Activated CD8-positive, alpha-beta T cell treated with anti-CD3 and anti-CD28 coated beads for 36 hours (primary cell): ENCODE results near the gene NHLRC2. TPM values are rescaled to one million over a fixed set of nuclear protein-coding genes. Genes with fewer than 3 reads are reported as not detected.

ENCODE experiments used
- ATAC-seq: fragments of 200-7000 bp; cut with Tn5 transposase; one replicate; pipeline ENCODE4 v1.10.0; 2021; ENCODE audit warnings: mild to moderate bottlenecking, moderate library complexity
- CTCF ChIA-PET: fragments of 350-600 bp; sonication (Branson Sonifier 250); formaldehyde crosslinking; loops from one replicate; lab custom pipeline; 2021; ENCODE audit warnings: antibody characterized with exemption; lab: Charles Lee
- POLR2A ChIA-PET: fragments of 350-600 bp; sonication (Branson Sonifier 250); formaldehyde crosslinking; loops from one replicate; lab custom pipeline; 2021; ENCODE audit warnings: antibody characterized with exemption; lab: Charles Lee
- DNase-seq: peaks from one replicate; pipeline ENCODE4 v3.0.0-alpha.2; 2020
- H3K27ac Mint-ChIP-seq: one replicate; pipeline ENCODE4 v1.8.0; 2021; ENCODE audit warnings: mild to moderate bottlenecking, mixed read lengths
- H3K27me3 Mint-ChIP-seq: one replicate; pipeline ENCODE4 v1.8.0; 2021; ENCODE audit warnings: mixed read lengths
- H3K36me3 Mint-ChIP-seq: one replicate; pipeline ENCODE4 v1.8.0; 2021; ENCODE audit warnings: low read depth, mixed read lengths
- H3K4me1 Mint-ChIP-seq: one replicate; pipeline ENCODE4 v1.8.0; 2021; ENCODE audit warnings: low read depth, mixed read lengths
- H3K4me3 Mint-ChIP-seq: one replicate; pipeline ENCODE4 v1.8.0; 2021; ENCODE audit warnings: mild to moderate bottlenecking, moderate library complexity, mixed read lengths
- H3K9me3 Mint-ChIP-seq: one replicate; pipeline ENCODE4 v1.8.0; 2021; ENCODE audit warnings: mixed read lengths
- intact Hi-C: fragments of 100-400 bp; cut with micrococcal nuclease; formaldehyde crosslinking; loops from one replicate; pipeline ENCODE4 v1.10.0; 2022
- total RNA-seq, 2 experiments: library from RNA; stranded (reverse); gene quantifications; one replicate each; pipeline ENCODE4 v1.2.3, GENCODE V29; 2021
- TF ChIP-seq, protein P1 (sequence below): fragments of 200-600 bp; IDR thresholded peaks from one replicate; pipeline ENCODE4 v1.8.0; 2022; ENCODE audit warnings: antibody characterized with exemption, mild to moderate bottlenecking

Gene NHLRC2
- total RNA-seq, 2 experiments from 2014 or later, result 23.0 to 23.9 TPM

DNA sequence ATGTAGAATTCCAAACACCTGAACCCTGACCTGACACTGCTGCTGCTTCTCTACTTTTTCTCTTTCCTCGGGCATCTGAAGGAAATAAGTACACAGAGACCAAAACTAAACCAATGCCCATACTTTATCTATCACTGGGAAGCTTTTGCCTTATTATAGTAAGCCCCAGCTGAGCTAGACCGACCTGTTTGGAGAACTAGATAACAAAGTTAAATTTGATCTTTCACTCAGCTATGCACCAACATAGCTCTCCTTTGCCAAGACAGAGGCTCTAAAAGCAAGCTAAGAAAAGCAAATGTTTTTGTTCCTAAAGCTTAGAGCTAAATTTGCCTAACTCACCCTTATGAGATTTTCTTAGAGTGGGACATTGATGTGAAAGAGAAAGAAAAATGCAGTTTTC lies 39.1 kb downstream of the NHLRC2 start:
- TF ChIP-seq, protein P1, sequence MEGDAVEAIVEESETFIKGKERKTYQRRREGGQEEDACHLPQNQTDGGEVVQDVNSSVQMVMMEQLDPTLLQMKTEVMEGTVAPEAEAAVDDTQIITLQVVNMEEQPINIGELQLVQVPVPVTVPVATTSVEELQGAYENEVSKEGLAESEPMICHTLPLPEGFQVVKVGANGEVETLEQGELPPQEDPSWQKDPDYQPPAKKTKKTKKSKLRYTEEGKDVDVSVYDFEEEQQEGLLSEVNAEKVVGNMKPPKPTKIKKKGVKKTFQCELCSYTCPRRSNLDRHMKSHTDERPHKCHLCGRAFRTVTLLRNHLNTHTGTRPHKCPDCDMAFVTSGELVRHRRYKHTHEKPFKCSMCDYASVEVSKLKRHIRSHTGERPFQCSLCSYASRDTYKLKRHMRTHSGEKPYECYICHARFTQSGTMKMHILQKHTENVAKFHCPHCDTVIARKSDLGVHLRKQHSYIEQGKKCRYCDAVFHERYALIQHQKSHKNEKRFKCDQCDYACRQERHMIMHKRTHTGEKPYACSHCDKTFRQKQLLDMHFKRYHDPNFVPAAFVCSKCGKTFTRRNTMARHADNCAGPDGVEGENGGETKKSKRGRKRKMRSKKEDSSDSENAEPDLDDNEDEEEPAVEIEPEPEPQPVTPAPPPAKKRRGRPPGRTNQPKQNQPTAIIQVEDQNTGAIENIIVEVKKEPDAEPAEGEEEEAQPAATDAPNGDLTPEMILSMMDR, result no peak
- no peaks in the 10 kb centered on the region for H3K27me3 Mint-ChIP-seq
- DNase-seq (no peak), ATAC-seq (no peak)
- CTCF ChIA-PET, result interaction anchor here (0.9 kb wide), 1 partner anchor 10 kb away, joined by 4 read pairs; no protein-coding TSS in a partner anchor
- H3K4me3 Mint-ChIP-seq, result no peak overlapping the region
- no peaks in the 10 kb centered on the region for H3K4me1 Mint-ChIP-seq
- peaks cover 1% of the 10 kb centered on the region for H3K9me3 Mint-ChIP-seq
- H3K36me3 Mint-ChIP-seq, result peaks cover 20% of the 10 kb centered on the region
- intact Hi-C loops, result no loop called here
- H3K27ac Mint-ChIP-seq, result no peak overlapping the region
- POLR2A ChIA-PET, result no interaction called here

DNA sequence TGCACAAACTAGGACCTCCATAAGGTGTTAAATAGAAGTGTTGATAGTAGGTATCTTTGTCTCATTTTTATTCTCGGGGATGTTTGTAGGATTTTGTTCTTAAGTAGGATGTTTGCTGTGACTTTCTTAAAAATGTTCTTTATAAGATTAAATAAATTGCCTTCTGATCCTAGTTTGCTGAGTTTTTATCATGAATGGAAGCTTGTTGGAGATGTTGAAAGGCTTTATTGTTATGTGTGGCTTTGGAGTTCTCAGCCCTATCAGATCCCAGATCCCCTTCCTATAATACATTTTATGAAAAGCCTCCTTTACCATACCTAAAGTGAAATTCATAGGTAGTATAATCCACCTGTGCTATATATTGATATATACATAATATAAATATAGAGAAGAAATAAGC lies 40.1 kb downstream of the NHLRC2 start:
- Mint-ChIP-seq H3K4me3 (no peak overlapping the region), H3K27me3 (no peaks in the 10 kb centered on the region), H3K27ac (no peak overlapping the region), H3K4me1 (no peaks in the 10 kb centered on the region), H3K9me3 (peaks cover 1% of the 10 kb centered on the region), H3K36me3 (peaks cover 22% of the 10 kb centered on the region)
- POLR2A ChIA-PET, result no interaction called here
- DNase-seq (no peak), ATAC-seq (no peak)
- TF ChIP-seq, protein P1, result no peak
- intact Hi-C loops, result no loop called here
- CTCF ChIA-PET, result no interaction called here

DNA sequence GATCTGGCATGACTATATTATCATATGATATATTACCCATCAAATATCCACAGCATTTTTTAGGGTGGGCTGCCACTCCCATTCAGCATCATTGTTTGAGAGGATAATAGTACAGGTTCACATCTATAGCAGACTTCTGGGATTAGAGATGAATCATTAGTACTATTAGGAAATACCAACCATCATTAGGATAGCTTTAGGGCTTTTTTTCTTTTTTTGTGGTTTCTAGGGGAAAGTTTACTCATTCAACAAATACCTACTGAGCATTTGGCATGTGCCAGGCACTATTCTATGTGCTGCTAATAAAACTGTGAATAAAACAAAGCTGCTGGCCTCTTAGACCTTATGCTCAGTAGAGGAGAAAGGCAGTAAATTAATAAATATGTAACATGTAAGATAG lies 40.6 kb downstream of the NHLRC2 start:
- H3K9me3 Mint-ChIP-seq, result peaks cover 1% of the 10 kb centered on the region
- POLR2A ChIA-PET, result no interaction called here
- CTCF ChIA-PET, result interaction anchor here (1.0 kb wide), 1 partner anchor 216 kb away, joined by 3 read pairs; no protein-coding TSS in a partner anchor
- intact Hi-C loops, result no loop called here
- no peak overlapping the region for H3K27ac Mint-ChIP-seq
- H3K4me1 Mint-ChIP-seq, result no peaks in the 10 kb centered on the region
- DNase-seq (no peak), ATAC-seq (no peak)
- TF ChIP-seq, protein P1, result no peak
- H3K36me3 Mint-ChIP-seq, result peaks cover 20% of the 10 kb centered on the region
- no peak overlapping the region for H3K4me3 Mint-ChIP-seq
- no peaks in the 10 kb centered on the region for H3K27me3 Mint-ChIP-seq

DNA sequence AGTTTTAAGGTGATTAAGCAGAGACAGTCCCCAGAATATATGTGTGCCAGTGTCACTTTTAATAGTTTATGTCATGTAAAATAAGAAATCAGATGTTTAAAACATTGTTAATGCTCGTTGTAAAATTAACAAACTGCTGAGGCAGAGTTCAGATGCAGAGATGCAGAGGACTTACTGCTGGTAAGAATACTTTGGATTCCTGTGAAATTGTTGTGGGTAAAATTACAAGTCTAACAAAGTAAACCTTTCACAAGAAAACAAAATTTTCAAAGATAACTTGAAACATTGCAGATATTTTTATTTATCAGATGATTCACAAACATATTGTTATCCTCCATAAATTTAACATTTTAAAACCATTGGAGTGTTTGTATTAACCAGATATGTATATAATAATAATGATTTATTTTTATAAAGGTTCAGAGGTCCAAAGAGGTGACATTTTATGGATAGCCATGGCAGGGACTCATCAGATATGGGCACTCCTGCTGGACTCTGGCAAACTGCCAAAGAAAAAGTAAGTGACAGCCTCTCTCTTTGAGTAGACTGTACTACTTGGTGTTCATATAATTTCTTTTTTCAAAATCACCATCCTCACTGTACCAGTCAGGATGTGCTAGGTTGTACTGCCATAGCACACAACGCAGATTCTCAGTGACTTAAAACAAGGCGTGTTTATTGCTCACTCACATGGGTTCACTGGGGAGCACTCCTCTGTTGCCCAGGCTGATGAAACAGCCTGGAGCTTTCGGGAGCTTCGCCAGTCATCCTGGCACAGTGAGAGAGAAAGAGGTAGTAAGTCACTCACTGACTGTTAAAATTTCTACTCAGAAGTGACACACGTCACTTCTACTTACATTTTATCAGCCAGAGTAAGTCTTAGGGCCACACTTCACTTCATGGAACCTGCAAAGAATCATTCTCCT lies 43.5 kb downstream of the NHLRC2 start:
- no peak for ATAC-seq
- DNase-seq, result no peak
- Mint-ChIP-seq H3K4me1 (no peaks in the 10 kb centered on the region), H3K27ac (no peak overlapping the region), H3K9me3 (peaks cover 1% of the 10 kb centered on the region), H3K36me3 (peaks cover 25% of the 10 kb centered on the region), H3K4me3 (no peak overlapping the region), H3K27me3 (no peaks in the 10 kb centered on the region)
- ChIA-PET POLR2A (no interaction called here), CTCF (no interaction called here)
- intact Hi-C loops, result no loop called here
- TF ChIP-seq, protein P1, result no peak

DNA sequence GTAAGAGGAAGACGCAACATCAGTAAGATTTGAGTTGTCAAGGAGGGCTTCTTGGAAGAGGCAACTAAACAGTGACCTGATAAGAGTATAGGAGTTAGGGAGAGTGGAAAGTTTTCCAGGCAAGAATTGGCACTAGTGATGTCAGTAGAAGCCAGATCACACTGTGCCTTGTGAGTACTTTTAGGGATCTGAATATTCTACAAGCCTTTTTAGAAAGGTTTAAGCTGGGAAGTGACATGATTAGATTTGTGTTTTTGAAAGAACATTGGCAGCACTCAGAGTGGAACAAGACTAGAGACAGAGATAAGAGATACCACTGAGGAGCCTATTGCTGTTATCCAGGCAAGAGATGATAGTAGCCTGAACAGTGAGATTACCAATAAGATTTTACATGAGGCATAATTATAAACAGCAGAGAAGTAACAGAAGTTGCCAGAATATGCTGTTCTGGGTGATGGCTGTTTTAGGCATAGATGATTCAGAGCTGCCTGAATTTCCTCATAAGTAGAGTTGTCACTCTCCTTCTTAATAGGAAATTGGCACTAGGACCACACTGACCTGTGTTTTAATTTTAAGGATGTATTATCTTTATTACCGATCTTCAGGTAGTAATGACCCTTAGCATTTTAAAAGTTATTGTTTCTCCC lies 45.6 kb downstream of the NHLRC2 start:
- Mint-ChIP-seq H3K4me1 (no peaks in the 10 kb centered on the region), H3K4me3 (no peak overlapping the region), H3K27ac (no peak overlapping the region), H3K9me3 (peaks cover 1% of the 10 kb centered on the region), H3K36me3 (peaks cover 27% of the 10 kb centered on the region), H3K27me3 (no peaks in the 10 kb centered on the region)
- TF ChIP-seq, protein P1, result no peak
- intact Hi-C loops, result no loop called here
- no peak for ATAC-seq
- POLR2A ChIA-PET, result no interaction called here
- no peak for DNase-seq
- CTCF ChIA-PET, result interaction anchor here (0.6 kb wide), 1 partner anchor 171 kb away, joined by 3 read pairs; no protein-coding TSS in a partner anchor
